Measurements from ENCODE around the gene SLC4A11.

DNA sequence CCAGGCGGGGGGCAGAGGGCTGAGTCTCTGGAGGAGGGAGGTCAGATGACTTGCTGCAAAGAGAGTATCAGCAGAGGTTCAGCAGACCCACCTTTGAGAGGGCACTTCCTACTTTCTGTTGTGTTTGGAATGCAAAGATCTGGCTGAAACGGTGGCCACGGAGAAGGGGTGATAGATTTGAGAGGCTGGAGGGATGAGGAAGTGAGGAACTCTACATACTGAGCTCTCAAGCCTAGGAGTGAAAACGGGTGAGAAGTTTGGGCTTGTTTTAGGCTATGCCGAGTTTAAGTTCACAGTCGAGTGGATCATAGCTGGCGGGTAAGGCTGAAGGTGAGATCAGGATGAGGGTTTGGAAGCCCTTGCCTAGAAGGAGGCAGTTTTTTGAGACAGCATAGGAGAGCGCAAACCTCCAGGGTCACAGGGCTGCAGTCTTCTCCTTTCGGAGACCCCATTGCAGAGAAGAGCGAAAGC, 30.2 kb downstream of the SLC4A11 start:
- TF ChIP-seq, protein P1, sequence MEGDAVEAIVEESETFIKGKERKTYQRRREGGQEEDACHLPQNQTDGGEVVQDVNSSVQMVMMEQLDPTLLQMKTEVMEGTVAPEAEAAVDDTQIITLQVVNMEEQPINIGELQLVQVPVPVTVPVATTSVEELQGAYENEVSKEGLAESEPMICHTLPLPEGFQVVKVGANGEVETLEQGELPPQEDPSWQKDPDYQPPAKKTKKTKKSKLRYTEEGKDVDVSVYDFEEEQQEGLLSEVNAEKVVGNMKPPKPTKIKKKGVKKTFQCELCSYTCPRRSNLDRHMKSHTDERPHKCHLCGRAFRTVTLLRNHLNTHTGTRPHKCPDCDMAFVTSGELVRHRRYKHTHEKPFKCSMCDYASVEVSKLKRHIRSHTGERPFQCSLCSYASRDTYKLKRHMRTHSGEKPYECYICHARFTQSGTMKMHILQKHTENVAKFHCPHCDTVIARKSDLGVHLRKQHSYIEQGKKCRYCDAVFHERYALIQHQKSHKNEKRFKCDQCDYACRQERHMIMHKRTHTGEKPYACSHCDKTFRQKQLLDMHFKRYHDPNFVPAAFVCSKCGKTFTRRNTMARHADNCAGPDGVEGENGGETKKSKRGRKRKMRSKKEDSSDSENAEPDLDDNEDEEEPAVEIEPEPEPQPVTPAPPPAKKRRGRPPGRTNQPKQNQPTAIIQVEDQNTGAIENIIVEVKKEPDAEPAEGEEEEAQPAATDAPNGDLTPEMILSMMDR (IDR thresholded peaks at IDR 0.05): no peak
- TF ChIP-seq EP300 (IDR thresholded peaks at IDR 0.05; ENCODE audit: low read depth) (no peak), POLR2A (IDR thresholded peaks at IDR 0.05) (no peak), POLR2AphosphoS5 (IDR thresholded peaks at IDR 0.05) (no peak)
